GM21447 (cell line): ENCODE data around the gene CTIF.
"Not testable (repeated sequence)": the region's sequence is repeated elsewhere in the genome, so short reads cannot be mapped to it uniquely, and the experiment has no call there.

Experiments used
- ATAC-seq: cut with Tn5 transposase; IDR thresholded peaks from one replicate; pipeline ENCODE4 v1.9.1; 2021; ENCODE audit not compliant: unreplicated experiment

CTIF gene

DNA sequence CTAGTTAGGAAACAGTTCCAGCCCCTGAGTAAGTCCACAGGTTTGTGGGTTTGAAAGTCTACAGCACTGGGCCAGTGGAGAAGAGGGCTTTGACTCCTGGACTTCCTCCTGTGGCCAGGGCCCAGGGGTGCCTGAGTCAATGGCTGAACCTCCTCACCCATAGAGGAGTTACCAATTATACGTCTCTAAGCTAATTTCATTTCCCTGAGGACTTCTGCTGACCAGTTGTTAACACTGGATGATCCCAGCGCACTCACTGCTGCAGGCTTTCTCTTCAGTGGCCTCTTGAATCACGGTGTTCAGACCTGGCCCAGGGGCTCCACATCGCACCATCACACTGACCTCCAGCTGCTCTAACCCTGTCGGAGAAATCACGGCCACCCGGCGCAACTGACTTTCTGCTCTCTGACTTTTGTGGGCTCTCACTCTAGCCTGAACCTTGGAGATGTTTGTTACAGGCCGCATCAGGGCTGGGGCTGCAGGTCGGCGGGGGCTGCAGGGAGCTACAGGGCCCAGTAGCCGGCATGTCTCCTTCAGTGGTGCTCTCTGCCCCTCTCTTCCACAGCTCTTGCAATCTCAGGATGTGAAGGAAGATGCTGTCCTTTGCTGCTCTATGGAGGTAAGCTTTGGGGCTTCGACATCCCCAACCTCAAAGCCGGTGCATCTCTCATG, 318.3 kb downstream of the CTIF start:
- ATAC-seq: no peak

DNA sequence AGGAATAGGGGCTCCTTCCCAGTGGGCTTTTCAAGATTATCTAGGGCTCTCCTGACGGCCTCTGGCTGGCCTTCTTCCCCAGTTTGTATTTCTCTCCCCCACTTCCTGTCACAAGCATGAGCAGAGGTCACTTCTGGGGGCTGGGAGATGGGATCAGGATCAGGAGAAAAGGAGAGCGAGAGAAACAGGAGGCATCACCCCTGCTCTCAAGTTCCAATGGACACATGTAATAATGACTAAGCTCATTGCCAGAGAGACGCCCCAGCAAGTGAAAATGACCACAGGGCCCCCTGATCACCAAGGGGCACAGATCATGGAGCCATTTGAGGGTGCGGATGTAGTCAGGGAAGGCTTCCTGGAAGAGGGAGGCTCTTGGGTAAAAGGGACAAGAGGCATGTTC, 319.8 kb downstream of the CTIF start:
- ATAC-seq: no peak

DNA sequence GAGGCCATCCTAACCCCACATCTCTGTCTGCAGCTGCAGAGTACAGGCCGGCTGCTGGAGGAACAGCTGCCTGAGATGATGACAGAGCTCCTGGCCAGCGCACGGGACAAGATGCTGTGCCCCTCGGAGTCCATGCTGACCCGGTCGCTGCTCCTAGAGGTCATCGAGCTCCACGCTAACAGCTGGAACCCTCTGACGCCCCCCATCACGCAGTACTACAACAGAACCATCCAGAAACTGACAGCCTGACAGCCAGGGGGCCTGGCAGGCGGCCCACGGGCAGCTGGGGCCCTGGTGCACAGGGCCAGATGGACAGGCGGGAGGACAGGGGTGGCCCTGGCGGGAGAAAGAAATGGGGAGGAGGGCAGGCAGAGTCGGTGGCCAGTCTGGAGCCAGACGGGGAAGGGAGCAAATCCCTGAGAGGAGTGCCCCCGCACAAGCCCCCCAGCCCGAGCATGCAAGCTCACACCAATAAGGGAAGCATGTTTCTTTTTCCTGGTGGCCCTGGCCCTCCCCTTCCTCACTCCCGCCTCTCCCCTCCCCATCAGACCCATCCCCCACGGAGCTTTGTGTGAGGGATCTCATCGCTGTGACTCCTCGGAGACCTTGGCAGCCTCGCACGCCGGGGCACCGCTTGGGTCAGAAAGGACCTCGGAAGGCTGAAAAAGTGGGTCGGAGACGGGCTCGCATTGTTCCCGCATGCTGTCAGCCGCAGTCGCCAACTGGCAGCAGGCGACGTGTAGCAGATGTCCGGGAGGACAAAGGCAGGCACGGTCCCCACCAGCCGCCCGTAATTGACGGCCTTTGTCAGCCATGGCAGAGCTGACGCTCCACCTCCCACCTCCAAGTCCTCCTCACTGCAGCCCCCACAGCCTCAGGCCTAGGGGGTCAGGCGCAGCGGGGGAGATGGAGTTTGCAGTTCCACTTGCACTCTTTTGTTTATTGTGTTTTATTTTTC, 320.8 kb downstream of the CTIF start:
- ATAC-seq: no peak

DNA sequence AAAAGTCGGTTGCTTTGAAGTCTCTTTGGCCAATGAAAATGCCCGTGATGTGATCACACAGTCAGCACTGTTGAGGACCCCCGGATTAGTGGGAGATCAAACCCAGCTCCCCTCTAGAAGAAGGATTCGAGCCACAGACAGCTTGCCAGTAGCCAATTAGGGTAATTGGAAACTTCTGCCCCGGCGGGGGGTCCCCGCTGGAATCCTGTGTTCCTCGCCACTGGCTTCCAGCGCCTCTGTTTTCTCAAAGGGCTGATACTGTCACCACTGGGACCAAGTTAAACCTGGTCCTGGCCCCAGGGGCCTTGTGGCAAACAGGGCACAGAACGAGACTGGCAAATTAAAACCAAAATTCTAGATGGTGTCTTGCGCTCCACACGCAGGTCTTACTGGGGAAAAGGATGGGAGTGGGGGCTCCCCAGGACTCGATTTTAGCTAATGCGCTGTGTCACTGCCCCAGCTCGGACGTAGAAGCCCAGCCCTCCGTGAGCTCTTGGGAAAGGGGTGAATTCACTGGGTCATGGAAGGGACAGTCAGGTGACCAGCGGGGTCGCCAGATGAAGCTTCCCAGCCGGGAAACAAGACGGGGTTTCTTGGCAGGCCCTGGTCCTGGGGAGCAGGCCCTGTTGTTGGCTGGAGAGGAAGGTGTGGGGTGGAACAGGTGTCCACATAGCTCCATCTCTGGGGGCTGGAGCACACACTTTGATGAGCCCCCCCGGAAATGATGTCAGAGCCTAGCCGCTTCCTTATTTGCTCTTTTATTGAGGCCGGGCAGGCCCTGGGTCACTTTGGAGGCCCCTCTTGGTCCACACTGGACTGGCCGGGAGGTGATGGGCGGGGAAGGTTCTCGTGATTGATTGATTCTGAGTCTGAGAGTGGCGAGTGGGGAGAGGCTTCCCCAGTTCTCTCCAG, 321.7 kb downstream of the CTIF start:
- no peak for ATAC-seq

DNA sequence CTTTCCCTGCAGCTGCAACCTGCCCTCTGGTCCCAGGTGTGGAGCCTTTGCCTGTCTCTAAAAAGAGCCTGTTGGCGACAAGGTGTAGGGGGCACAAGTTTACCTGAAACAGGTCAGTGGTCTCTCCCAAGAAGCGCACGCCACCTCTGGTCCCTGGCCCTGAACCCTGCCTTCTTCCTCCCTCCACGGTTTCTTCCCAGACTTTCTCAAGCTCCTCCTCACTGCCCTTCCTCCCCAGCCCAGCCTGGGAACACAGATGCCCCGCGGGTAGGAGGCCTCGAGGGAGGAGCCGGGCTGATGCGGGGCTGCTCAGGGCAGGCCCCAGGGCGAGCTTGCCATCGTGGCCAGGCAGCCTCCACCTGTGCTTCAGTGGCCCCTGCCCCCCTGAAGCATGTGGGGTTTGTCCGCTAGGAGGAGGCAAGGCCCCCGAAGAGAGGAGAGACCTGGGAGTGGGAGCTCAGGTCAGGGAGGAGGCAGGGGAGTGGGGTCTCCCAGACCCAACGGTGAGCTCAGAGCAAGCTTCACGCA, 322.4 kb downstream of the CTIF start:
- no peak for ATAC-seq

DNA sequence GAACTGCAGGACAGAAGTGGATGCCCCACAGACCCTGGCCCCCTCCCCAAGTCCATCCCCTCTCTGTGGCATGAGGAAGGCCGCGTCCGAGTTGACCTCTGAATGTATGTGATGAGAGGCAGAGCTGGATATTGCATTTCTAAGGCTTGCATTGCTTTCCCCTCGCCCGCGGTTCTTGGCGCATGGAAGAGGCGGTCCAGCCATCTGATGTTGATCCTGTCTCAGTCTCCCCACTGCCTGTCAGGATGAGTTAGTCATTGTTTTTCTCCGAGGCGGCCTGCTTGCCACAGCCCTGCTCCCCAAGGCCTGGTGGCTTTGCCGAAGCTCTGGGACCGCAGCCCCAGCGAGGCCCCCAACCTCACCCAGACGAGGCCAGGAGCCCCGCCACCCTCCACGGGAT, 323.3 kb downstream of the CTIF start:
- no peak for ATAC-seq

DNA sequence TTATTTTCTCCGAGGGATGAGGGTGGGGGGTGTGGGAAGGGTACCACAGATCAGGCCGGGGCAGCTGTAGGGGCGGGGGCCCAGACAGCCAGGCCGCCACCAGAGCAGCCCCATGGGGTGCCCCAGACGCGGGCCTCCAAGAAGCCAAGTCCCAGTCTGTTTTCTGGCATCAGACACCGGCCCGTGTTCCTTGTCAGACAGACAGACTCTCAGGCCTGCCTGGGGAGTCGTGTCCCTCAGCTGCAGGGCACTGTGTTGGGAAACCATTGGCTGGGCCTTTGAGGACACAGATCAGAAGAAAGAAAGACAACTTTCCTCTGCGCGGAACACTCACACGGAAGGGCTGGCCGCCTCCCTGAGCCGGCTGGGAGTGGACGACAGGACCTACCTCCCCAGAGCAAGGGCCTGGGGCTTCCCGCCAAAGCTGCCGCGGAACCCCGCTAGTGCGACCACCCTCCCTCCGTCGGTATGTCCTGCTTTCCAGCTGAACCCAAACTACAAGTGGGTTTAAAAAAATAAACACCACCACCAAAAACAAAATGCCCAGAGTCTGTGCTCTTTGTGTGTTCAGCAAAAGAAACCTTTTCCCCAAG, 323.9 kb downstream of the CTIF start:
- ATAC-seq: no peak

DNA sequence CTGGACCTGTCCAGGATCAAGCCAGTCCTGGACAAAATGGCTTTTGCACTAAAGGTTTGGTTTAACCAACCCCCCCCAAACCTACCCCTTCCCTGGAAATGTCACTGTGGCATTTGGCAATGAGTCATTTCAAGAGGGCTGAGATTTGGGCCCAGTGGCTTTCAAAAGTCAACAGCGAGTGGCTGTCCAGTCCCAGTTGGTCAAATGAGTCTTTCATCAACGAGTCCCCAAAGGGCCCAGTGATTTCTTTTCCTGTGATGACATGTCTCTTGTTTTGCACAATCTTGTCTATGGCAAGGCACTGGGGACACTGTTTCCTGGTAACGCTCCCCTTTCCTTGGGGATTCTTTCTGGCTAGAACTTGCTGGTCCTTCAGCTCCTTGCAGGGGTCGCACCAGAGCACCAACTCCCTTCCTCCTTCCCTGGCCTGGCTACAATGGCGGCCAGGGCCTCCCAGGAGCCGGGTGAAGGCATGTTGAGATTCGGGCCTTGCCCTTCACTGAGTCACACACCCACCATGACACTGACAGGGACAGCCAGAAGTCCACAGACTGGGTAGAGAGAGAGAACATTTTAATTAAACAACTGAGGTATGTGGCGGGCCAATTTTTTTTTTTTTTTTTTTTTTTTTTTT, 324.7 kb downstream of the CTIF start:
- ATAC-seq: no peak

DNA sequence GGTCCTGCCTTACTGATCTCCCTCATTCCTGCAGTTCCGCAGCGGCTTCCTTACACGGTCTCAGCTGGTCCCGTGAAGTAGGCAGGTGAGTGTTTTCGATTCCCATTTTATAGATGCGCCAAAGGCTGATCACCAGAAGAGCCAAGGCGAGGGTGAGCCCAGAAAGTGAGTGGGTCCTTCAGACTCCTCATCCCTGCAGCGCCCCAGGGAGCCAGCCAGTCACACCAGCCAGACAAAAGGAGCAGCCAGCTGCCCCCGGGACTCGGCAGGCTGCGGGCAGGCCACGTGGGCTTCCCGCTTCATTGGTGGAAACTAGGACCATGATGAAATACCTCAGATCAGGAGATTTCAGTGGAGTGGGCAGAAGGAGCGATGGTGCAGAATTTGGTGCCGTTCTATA, 326.0 kb downstream of the CTIF start:
- ATAC-seq: no peak

DNA sequence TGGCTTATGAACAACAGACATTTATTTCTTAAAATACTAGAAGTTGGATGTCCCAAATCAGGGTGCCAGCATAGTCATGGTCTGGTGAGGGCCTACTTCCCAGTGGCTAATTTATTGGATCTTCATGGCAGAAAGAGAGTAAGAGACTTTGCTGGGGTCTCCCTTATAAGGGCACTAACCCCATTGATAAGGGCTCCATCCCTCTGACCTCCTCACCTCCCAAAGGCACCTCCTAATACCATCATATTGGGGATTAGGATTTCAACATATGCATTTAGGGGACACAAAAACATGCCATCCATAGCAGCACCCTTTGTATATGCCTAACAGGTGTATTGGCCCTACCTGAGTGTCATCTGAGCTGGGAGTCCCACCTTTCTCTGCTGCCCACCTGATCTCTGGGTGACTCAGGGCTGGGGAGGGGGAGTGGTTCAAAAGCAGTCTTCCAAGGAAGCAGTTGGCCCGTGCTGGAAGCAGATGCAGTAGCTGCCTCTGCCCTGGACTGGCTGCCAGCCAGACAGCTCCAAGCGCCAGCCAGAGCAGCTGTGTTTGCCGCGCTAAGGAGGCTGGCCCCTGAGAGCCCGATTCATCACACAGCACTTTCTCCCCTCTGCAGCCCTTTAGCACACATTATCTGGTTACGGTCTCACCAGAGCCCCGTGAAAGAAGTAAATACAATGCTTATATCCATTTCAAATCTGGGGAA, 327.4 kb downstream of the CTIF start:
- no peak for ATAC-seq

DNA sequence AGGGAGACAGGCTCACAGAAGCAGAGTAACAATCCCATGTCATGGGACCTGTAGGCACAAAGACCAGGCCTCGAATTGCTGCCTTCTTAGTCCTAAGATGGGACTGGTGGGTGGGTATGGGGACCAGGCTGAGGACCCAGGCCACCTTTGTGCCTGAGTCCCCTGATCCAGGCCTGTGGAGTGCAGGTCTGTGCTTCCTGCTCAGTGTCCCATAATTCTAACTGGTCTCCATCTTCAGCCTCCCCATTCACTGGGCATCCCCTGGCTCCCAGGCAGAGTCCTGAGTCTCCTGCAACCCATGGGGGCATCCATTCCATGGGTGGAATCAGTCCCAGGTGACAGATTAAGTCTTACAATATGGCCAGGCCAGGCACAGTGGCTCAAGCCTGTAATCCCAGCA, 328.0 kb downstream of the CTIF start:
- ATAC-seq: no peak

DNA sequence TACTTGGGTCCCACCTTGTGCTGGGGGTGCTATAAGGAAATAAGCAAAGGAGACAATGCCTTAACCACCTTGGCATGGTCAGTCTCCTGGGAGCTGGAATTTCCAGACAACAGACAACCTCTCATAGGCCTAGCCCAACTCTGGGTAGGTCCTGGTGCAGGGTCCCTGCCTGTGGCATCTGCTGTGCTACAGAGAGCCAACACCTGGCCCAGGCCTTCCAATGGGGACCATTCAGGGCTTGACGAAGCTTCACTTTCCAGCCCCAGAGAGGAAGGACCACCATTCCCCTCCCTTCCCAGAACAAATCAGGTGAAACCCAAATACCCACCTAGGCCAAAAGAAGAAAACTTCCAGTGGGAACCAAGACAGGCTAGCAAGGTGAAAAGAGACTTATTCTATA, 329.1 kb downstream of the CTIF start:
- ATAC-seq: no peak

DNA sequence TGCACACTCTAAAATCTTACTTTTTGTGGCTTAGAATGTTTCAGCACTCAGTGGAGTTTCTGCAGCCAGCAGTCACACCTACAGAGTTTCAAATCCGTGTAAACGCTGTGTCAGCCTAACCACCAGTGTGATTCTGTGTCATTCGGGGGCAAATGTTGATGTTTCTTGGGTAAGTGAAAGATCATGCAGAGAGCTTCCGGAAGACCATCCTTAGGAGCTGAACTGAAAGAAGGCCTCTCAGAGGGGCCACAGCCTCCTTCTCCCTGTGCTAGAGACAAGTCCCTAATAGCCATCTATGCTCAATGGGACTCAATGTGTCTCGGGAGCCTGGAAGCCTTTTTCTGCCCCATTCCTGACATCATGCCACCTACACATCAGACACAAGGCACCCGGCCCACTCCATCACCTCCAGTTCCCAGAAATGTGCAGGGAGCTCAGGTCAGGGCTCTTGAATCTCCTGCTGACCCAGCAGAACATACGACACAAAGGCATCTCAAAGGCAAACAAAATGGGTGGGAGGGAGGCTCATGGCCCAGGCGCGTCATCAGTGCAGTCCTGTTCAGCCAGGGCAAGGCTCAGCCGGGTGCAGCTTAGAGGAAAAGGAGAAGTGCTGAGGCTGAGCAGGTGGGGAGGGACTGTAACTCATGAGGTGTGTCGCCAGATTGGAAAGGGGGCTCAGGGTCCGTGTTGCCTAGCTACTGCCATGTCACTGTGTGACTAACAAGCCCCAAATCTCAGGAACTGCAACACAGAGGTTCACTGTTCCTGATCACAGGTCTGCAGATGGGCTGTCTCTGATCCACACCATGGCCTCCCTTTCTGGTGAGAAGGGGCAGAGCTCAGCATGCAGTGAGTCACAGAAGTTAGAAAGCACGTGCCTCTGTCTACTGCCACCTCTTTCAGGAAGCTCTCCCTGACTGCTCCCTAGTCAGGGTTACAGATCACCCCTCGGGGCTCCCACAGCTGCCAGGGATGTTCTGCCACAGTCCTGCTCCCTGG, 329.9 kb downstream of the CTIF start:
- ATAC-seq: peak; percentile 83

DNA sequence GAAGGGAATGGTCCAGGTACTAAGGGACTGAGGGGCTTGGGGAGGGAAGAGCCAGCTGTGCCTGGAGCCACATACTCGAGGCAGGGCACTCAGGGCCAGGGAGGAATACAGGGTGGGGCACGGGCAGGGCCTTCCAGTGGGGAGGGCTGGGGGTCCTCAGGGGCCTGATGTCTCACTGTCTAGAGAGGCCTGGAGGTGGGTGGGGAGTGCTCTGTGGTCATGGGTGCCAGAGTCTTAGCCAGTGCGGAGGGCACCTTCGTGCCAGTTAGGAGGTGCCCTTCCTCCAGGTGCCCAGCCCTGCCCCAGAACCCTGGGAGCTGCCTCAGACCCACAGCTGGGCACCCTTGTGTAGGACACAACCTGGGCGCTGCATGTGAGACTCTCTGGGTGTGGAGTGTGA, 330.8 kb downstream of the CTIF start:
- ATAC-seq: no peak

DNA sequence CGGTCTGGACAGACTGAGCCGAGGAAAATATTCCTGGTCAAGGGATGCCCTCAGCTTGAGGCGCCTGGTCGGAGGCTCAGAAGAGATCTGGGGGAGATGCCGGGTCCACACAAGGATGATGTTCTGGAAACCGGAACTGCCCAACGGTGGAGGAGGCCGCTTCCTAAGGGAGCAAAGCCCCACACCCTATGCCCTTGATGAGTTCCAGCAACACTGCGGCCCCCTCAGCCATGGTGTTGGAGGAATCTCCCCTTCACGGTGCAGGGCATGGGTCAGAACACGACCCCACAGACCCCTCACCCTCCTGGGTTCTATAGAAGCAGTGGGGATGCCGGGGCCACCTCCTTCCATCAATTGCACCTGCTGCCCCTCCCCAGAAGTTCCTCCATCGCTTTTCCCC, 332.1 kb downstream of the CTIF start:
- not testable (repeated sequence) for ATAC-seq

DNA sequence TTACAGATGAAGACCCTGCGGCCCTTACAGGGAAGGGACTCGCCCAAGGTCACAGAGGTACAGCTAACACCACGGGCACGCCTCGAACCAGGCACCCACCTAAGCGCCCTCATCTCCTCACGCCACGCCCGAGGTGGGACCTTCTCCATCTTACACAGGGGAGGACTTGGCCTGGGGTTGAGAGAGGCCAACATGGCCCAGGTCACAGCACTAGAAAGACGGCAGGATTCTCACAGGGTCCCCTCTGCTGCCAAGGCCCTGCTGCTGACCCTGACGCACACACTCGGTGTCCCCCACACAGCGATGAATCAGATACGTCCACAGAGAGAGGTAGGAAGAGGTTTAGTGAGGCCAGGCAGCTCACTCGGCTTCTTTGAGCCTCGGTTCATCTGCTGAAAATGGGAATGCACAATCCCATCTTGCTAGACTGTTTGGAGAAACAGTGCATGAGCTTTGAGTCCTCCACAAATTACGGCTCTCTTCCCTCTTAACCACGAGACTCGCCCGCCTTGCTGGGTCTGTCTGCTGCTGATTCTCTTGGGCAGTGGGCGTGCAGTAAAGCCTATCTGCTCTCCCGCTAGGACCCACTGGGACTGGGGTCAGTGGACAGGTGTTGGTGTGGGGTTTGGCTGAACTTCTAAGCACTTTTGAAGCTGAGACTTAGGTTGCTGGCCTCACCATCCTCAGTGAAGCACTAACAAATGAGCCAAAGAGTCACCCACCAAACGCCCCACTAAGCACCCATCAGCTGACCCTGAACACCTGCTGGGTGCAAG, 332.7 kb downstream of the CTIF start:
- ATAC-seq: no peak

DNA sequence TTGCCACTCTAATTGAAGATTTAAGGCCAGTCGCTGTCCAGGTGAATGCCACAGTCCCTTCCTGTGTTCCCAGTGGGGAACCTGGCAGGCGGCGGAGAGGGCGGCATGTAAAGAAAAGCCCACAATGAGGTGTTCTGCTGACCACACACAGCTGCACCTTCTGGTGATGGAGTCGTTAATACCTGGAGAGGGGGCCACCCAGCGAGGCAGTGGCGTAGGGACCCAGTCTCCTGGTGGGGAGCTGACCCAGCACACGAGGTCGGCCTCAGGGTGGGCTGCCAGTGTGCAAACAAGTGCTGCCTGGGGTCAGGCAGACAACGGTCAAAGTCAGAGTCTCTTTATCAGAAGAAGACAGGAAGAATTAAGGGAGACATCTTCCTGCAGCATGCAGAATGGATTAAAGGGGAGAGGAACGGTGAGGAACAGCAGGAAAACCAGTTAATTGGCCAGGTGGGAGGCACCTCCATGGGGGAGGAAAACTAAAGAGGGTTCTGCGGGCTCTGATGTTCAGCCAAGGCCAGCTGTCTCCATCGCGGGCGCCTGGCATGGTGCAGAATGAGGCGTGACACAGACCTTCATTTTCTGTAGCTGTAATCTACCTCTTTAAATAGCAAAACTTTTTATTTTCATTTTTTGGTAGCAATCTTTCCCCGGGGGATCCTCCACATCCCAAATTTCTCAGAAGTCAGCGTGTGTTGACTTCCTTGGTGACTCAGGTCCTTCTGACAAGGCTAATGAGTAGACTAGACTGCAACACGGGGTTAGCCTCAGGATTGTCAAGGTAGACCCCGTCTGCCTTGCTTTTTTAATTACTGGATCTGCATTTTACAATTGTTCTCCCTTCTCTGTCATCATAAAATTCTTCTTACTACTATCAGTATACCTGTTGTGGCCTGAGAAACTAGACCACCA, 333.7 kb downstream of the CTIF start:
- ATAC-seq: no peak
